GM12878 (cell line): Measurements from ENCODE around the gene NOC4L. TPM values are rescaled to one million over a fixed set of nuclear protein-coding genes. Genes with fewer than 3 reads are reported as not detected.

ENCODE experiments used
- ATAC-seq: fragments of 200-7000 bp; cut with Tn5 transposase; 3 replicates; pipeline ENCODE4 v1.9.1; 2020; ENCODE audit warnings: mild to moderate bottlenecking, moderate library complexity
- BruUV-seq: library from RNA; stranded (reverse); fragments of 400-500 nt; replicated peaks from 2 replicates; lab custom pipeline; 2021; lab: Mats Ljungman, UMichigan
- CTCF ChIA-PET: fragments of 300-600 bp; sonication (Branson Sonifier 250); formaldehyde crosslinking; extraction: SDS; loops from one replicate; lab custom pipeline; 2021; ENCODE audit warnings: inconsistent platforms; lab: Yijun Ruan, JAX
- POLR2A ChIA-PET: fragments of 350-600 bp; formaldehyde crosslinking; extraction: SDS; loops from one replicate; lab custom pipeline; 2021; ENCODE audit warnings: inconsistent platforms; lab: Charles Lee
- RAD21 ChIA-PET: fragments of 300-600 bp; sonication (Branson Sonifier 250); formaldehyde crosslinking; loops from one replicate; lab custom pipeline; 2023; ENCODE audit warnings: antibody characterized with exemption; ENCODE audit not compliant: unreplicated experiment; lab: Charles Lee
- SMC1A ChIA-PET: fragments of 300-600 bp; sonication (Branson Sonifier 250); formaldehyde crosslinking; loops from one replicate; lab custom pipeline; 2023; ENCODE audit not compliant: unreplicated experiment, uncharacterized antibody; lab: Charles Lee
- DNase-seq: peaks from one replicate; pipeline ENCODE4 v3.0.0-alpha.2; 2011; ENCODE audit warnings: low read depth, low spot score
- FAIRE-seq: peaks from 3 replicates; lab custom pipeline; 2011; peaks lifted over from hg19 to GRCh38; lab: Jason Lieb, UNC
- H2AFZ ChIP-seq: 2 replicates; pipeline ENCODE4 v1.6.0; 2011; ENCODE audit warnings: low read depth, low read length, control low read depth; ENCODE audit not compliant: control insufficient read depth
- H3K27ac ChIP-seq: 2 replicates; pipeline ENCODE4 v1.5.1; 2011; ENCODE audit warnings: control low read depth; ENCODE audit not compliant: control insufficient read depth, insufficient read depth
- H3K27me3 ChIP-seq, 2 experiments: replicated peaks in 1 of 2; 2 replicates each; pipeline versions ENCODE4 v1.6.0 to v1.6.1; 2011; ENCODE audit warnings: low read length in 1 of 2; ENCODE audit not compliant: control insufficient read depth in 2 of 2, insufficient read depth in 2 of 2
- H3K36me3 ChIP-seq, 2 experiments: 2 replicates each; pipeline ENCODE4 v1.5.1; 2011; ENCODE audit warnings: low read length in 1 of 2; ENCODE audit not compliant: control insufficient read depth in 2 of 2, insufficient read depth in 2 of 2
- H3K4me1 ChIP-seq: 2 replicates; pipeline ENCODE4 v1.6.1; 2011; ENCODE audit warnings: mild to moderate bottlenecking, low read length, moderate library complexity, mixed read lengths; ENCODE audit not compliant: control insufficient read depth, insufficient read depth
- H3K4me2 ChIP-seq: 2 replicates; pipeline ENCODE4 v1.6.0; 2011; ENCODE audit warnings: control low read depth; ENCODE audit not compliant: control insufficient read depth, insufficient read depth
- H3K4me3 ChIP-seq: fragments of 200-600 bp; sonication (generic); 2 replicates; pipeline ENCODE4 v1.5.1; 2016
- H3K79me2 ChIP-seq: 2 replicates; pipeline ENCODE4 v1.6.0; 2011; ENCODE audit warnings: low read length; ENCODE audit not compliant: control insufficient read depth, insufficient read depth
- H3K9ac ChIP-seq: 2 replicates; pipeline ENCODE4 v1.8.0; 2011; ENCODE audit warnings: low read length, control low read depth, mixed read lengths; ENCODE audit not compliant: control insufficient read depth, insufficient read depth
- H3K9me3 ChIP-seq: replicated peaks from 3 replicates; pipeline ENCODE4 v1.5.1; 2011; ENCODE audit warnings: mild to moderate bottlenecking, low read length; ENCODE audit not compliant: control insufficient read depth, insufficient read depth
- H4K20me1 ChIP-seq: 2 replicates; pipeline ENCODE4 v1.6.0; 2011; ENCODE audit not compliant: control insufficient read depth, insufficient read depth
- BRCA1 ChIP-seq: IDR thresholded peaks from 2 replicates; pipeline ENCODE4 v1.6.1; 2011; ENCODE audit warnings: low read depth, low read length, improper control_type of control experiment
- ETV6 ChIP-seq, 2 experiments: fragments of 450-650 bp in 1 of 2; IDR thresholded peaks in 1 of 2; conservative IDR thresholded peaks in 1 of 2; 2 replicates each; pipeline ENCODE4 v1.6.1; 2014; ENCODE audit warnings: antibody characterized with exemption in 1 of 2, borderline replicate concordance in 1 of 2, low read depth in 1 of 2, mild to moderate bottlenecking in 1 of 2, moderate library complexity in 1 of 2
- JUNB ChIP-seq: IDR thresholded peaks from 2 replicates; pipeline ENCODE4 v1.6.1; 2016; ENCODE audit warnings: antibody characterized with exemption, mild to moderate bottlenecking
- MAX ChIP-seq: IDR thresholded peaks from 2 replicates; pipeline ENCODE4 v1.6.1; 2012; ENCODE audit warnings: low read depth, low read length, improper control_type of control experiment
- MEF2A ChIP-seq: IDR thresholded peaks from 2 replicates; pipeline ENCODE4 v1.6.1; 2011; ENCODE audit warnings: low read depth, mild to moderate bottlenecking, low read length, moderate library complexity; ENCODE audit not compliant: insufficient read depth
- MTA3 ChIP-seq: IDR thresholded peaks from 2 replicates; pipeline ENCODE4 v1.6.1; 2012; ENCODE audit warnings: low read length, inconsistent platforms, borderline replicate concordance
- NR2C1 ChIP-seq: fragments of 450-650 bp; IDR thresholded peaks from 2 replicates; pipeline ENCODE4 v1.6.1; 2017; ENCODE audit warnings: antibody characterized with exemption, mild to moderate bottlenecking, moderate library complexity
- NR2F1 ChIP-seq: fragments of 450-650 bp; conservative IDR thresholded peaks from 2 replicates; pipeline ENCODE4 v1.6.1; 2017; ENCODE audit warnings: mild to moderate bottlenecking
- ZNF274 ChIP-seq: IDR thresholded peaks from one replicate; pipeline ENCODE4 v1.8.0; 2011; ENCODE audit not compliant: insufficient read length, insufficient read depth
- WGBS: methylation state at CpG from one replicate; pipeline ENCODE4 v1.1.6; 2016; ENCODE audit warnings: low lambda C conversion rate; ENCODE audit not compliant: insufficient replicate concordance, insufficient coverage; ENCODE audit errors: missing lambda C conversion rate; 5-methylcytosine and 5-hydroxymethylcytosine counted together
- in situ Hi-C: fragments of 300-500 bp; cut with MboI; formaldehyde crosslinking; loops from 9 replicates; pipeline ENCODE4 v1.14.3; 2018; ENCODE audit warnings: mixed read lengths
- intact Hi-C: fragments of 100-400 bp; cut with micrococcal nuclease; formaldehyde crosslinking; loops from one replicate; pipeline ENCODE4 v1.14.2; 2022; ENCODE audit not compliant: unreplicated experiment
- polyA plus RNA-seq, 11 experiments: library from polyadenylated mRNA; depleted of rRNA in 4 of 11; unstranded in 6 of 11; stranded (reverse) in 5 of 11; fragments of >200 nt; fragmentation: Nextera tagmentation in 4 of 11; fragmentation: Illumina TruSeq in 1 of 11; extraction: Ambion mirVana in 4 of 11; extraction: Trizol in 1 of 11; gene quantifications; 1 replicate in 1 of 11; 2 replicates in 10 of 11; pipeline versions ENCODE4 v1.2.1 to v1.2.3, GENCODE V29; 2011 to 2016; ENCODE audit warnings: inconsistent platforms in 2 of 11, missing spikeins in 2 of 11, low read depth in 1 of 11
- total RNA-seq, 4 experiments: library from RNA; depleted of rRNA in 3 of 4; stranded (reverse); fragments of >200 nt in 3 of 4; fragmentation: Illumina TruSeq in 1 of 4; extraction: Trizol in 1 of 4; gene quantifications; 2 replicates each; pipeline versions ENCODE4 v1.2.1 to v1.2.3, GENCODE V29; 2013 to 2021
- TF ChIP-seq, protein P1 (sequence below): fragments of 450-650 bp; IDR thresholded peaks from 2 replicates; pipeline ENCODE4 v1.6.1; 2017; ENCODE audit warnings: low read depth, mild to moderate bottlenecking, moderate library complexity
- TF ChIP-seq, protein P2 (sequence below): IDR thresholded peaks from 2 replicates; pipeline ENCODE4 v1.6.1; 2011; ENCODE audit warnings: borderline replicate concordance, low read depth, mild to moderate bottlenecking, moderate library complexity, mixed read lengths, low read length; ENCODE audit not compliant: insufficient read depth; ENCODE audit errors: extremely low read length

The NOC4L gene
- total and polyA plus RNA-seq, 10 of the 15 experiments (the other 5 are each of a cell fraction or from before 2014, with no cell fraction given), result 0.72 to 68.2 (median 15.2) TPM

- BruUV-seq, result no TSS peak
- Histone ChIP-seq H4K20me1 (no peaks in the 10 kb centered on the region), H3K4me1 (no peaks in the 10 kb centered on the region), H3K36me3 (peaks cover 1 to 4% of the 10 kb centered on the region in 2 experiments; a peak in 3 of 4 replicates), H3K9ac (no peak overlapping the region), H3K4me2 (no peak overlapping the region), H3K4me3 (no peak overlapping the region), H2AFZ (no peak overlapping the region), H3K27me3 (no peaks in the 10 kb centered on the region), H3K27ac (no peak overlapping the region), H3K79me2 (no peaks in the 10 kb centered on the region), H3K9me3 (peaks cover 1% of the 10 kb centered on the region; the same call in 2 of the 3 replicates)
- ATAC-seq (no peak), FAIRE-seq (no peak), DNase-seq (no peak)
- WGBS, result 89% methylated on average over 14 of the region's 14 CpGs
- SMC1A ChIA-PET, result no interaction called here
- intact Hi-C loops (no loop called here), in situ Hi-C loops (no loop called here)
- TF ChIP-seq NR2C1 (no peak), ZNF274 (no peak), MTA3 (no peak), JUNB (no peak), MEF2A (no peak), NR2F1 (no peak)
- CTCF ChIA-PET, result no interaction called here
- RAD21 ChIA-PET, result no interaction called here
- POLR2A ChIA-PET, result no interaction called here
Observed at GRCh38 chr12:132131952-132132351, 12.3 kb upstream of the NOC4L start.

DNA sequence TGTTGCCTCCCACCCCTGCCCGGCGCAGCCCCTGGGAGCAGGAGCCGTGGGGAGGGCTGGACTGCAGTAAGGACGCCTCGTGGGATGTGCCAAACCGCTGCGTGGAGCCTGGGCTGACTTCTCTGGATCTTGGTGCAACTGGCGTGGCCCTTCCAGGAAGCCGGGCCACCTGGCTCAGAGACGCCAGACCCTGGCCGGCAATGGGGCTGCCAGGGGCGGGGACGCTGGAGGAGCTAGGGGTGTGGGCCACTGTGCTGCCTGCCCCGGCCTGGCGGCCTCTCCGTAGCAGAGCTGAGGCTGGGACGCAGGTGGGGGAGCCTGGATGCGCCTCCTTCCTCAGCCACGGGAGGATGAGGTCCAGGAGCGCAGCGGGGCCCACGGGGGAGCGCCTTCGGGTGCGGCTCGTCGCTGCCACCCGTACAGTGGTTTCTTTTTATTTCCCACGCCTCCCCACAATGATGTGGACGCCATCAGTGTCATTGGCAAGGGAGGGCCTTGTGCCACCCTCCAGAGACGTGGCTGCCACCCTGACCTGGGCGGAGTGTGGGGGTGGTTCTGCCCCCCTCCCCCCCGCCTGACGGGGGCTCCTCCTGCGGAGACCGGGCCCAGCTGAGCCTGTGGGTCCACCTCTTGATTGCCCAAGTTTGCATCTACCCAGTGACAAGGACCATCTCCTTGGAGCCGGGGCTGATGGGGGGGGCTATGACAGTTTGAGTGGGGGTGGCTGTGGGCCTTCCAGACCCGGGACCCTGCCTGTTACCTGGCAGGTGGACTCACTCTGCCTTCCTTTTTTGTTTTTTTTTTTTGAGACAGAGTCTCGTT, 11.4 kb upstream of the NOC4L start:
- 76% methylated on average over 38 of the region's 39 CpGs for WGBS
- no peaks in the 10 kb centered on the region; a peak in 1 of 4 replicates for H3K36me3 ChIP-seq
- H3K9me3 ChIP-seq, result peaks cover under 1% of the 10 kb centered on the region; the same call in 2 of the 3 replicates
- no peak overlapping the region for H3K4me3 ChIP-seq
- ChIA-PET POLR2A (interaction anchor here (1.1 kb wide), 1 partner anchor 12 kb away, joined by 3 read pairs; no protein-coding TSS in a partner anchor), CTCF (no interaction called here), RAD21 (no interaction called here), SMC1A (no interaction called here)
- DNase-seq (no peak), ATAC-seq (no peak; the same call in 2 of the 3 replicates), FAIRE-seq (no peak)
- H3K4me2 ChIP-seq, result no peak overlapping the region
- in situ Hi-C loops, result no loop called here
- H3K4me1 ChIP-seq, result no peaks in the 10 kb centered on the region
- H3K27ac ChIP-seq, result no peak overlapping the region
- H2AFZ ChIP-seq, result no peak overlapping the region
- no peaks in the 10 kb centered on the region for H3K79me2 ChIP-seq
- no peaks in the 10 kb centered on the region for H3K27me3 ChIP-seq
- no peaks in the 10 kb centered on the region for H4K20me1 ChIP-seq
- H3K9ac ChIP-seq, result no peak overlapping the region
- no TSS peak for BruUV-seq
- intact Hi-C loops, result no loop called here
- TF ChIP-seq ETV6 (conservative IDR thresholded peaks at IDR 0.05 in 1 of 2, IDR thresholded peaks at IDR 0.05 in 1 of 2; ENCODE audit: borderline replicate concordance in 1 of 2, low read depth in 1 of 2), result no peak
- TF ChIP-seq, protein P1, sequence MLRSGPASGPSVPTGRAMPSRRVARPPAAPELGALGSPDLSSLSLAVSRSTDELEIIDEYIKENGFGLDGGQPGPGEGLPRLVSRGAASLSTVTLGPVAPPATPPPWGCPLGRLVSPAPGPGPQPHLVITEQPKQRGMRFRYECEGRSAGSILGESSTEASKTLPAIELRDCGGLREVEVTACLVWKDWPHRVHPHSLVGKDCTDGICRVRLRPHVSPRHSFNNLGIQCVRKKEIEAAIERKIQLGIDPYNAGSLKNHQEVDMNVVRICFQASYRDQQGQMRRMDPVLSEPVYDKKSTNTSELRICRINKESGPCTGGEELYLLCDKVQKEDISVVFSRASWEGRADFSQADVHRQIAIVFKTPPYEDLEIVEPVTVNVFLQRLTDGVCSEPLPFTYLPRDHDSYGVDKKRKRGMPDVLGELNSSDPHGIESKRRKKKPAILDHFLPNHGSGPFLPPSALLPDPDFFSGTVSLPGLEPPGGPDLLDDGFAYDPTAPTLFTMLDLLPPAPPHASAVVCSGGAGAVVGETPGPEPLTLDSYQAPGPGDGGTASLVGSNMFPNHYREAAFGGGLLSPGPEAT, result no peak
- no peak for TF ChIP-seq BRCA1
- no peak for TF ChIP-seq NR2C1
- TF ChIP-seq, protein P2, sequence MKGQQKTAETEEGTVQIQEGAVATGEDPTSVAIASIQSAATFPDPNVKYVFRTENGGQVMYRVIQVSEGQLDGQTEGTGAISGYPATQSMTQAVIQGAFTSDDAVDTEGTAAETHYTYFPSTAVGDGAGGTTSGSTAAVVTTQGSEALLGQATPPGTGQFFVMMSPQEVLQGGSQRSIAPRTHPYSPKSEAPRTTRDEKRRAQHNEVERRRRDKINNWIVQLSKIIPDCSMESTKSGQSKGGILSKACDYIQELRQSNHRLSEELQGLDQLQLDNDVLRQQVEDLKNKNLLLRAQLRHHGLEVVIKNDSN, result no peak
- TF ChIP-seq MAX, result no peak
